SJSA1 (cell line): ENCODE results near the gene TMEM25. TPM values are rescaled to one million over a fixed set of nuclear protein-coding genes. Genes with fewer than 3 reads are reported as not detected.
"Not testable (repeated sequence)": the region's sequence is repeated elsewhere in the genome, so short reads cannot be mapped to it uniquely, and the experiment has no call there.

Experiments used
- DNase-seq, 2 experiments: peaks; one replicate each; pipeline ENCODE4 v3.0.0-alpha.2; 2015 to 2020; ENCODE audit warnings: low spot score in 2 of 2, low read depth in 1 of 2
- H3K27ac ChIP-seq: fragments of 250-450 bp; sonication (Bioruptor Pico); 2 replicates; pipeline ENCODE4 v1.5.1; 2020; ENCODE audit warnings: mild to moderate bottlenecking, moderate library complexity
- H3K27me3 ChIP-seq: fragments of 250-450 bp; sonication (Bioruptor Pico); replicated peaks from 2 replicates; pipeline ENCODE4 v1.5.1; 2020; ENCODE audit warnings: mild to moderate bottlenecking, moderate library complexity
- H3K36me3 ChIP-seq: fragments of 250-450 bp; sonication (Bioruptor Pico); 2 replicates; pipeline ENCODE4 v1.5.1; 2020; ENCODE audit warnings: mild to moderate bottlenecking
- H3K4me1 ChIP-seq: fragments of 250-450 bp; sonication (Bioruptor Pico); replicated peaks from 2 replicates; pipeline ENCODE4 v1.6.1; 2021; ENCODE audit warnings: mild to moderate bottlenecking
- H3K4me3 ChIP-seq: fragments of 250-450 bp; sonication (Bioruptor Pico); 2 replicates; pipeline ENCODE4 v1.5.1; 2020; ENCODE audit warnings: mild to moderate bottlenecking
- H3K9me3 ChIP-seq: fragments of 250-450 bp; sonication (Bioruptor Pico); replicated peaks from 2 replicates; pipeline ENCODE4 v1.5.1; 2020; ENCODE audit warnings: mild to moderate bottlenecking
- total RNA-seq: library from RNA; depleted of rRNA; stranded (reverse); fragments of >200 nt; shearing (Covaris generic); gene quantifications from 2 replicates; pipeline ENCODE4 v1.2.3, GENCODE V29; 2014

Gene TMEM25
- total RNA-seq, 1 experiment from 2014 or later: 2.4 TPM

- Histone ChIP-seq H3K4me3 (no peak overlapping the region), H3K36me3 (no peaks in the 10 kb centered on the region), H3K27ac (peak overlapping the region; percentile 64), H3K9me3 (no peaks in the 10 kb centered on the region), H3K4me1 (peaks cover 20% of the 10 kb centered on the region), H3K27me3 (no peaks in the 10 kb centered on the region)
- DNase-seq: peak in 1 of 2 experiments; percentile 11
These were observed 6.5 kb downstream of the TMEM25 start for GRCh38 chr11:118537409-118537980.

- Histone ChIP-seq H3K36me3 (no peaks in the 10 kb centered on the region), H3K9me3 (no peaks in the 10 kb centered on the region), H3K4me3 (no peak overlapping the region), H3K27me3 (no peaks in the 10 kb centered on the region), H3K4me1 (peaks cover 3% of the 10 kb centered on the region), H3K27ac (no peak overlapping the region)
- no peak for DNase-seq
These were observed 13.1 kb downstream of the TMEM25 start for GRCh38 chr11:118544010-118544646.

GRCh38 chr11:118544647-118545010 lies 13.6 kb downstream of the TMEM25 start:
- H3K27ac ChIP-seq: no peak overlapping the region
- H3K4me1 ChIP-seq: no peaks in the 10 kb centered on the region
- H3K36me3 ChIP-seq: no peaks in the 10 kb centered on the region
- no peak for DNase-seq
- no peaks in the 10 kb centered on the region for H3K27me3 ChIP-seq
- no peak overlapping the region for H3K4me3 ChIP-seq
- H3K9me3 ChIP-seq: no peaks in the 10 kb centered on the region

GRCh38 chr11:118545533-118545932 lies 14.5 kb downstream of the TMEM25 start:
- no peaks in the 10 kb centered on the region for H3K9me3 ChIP-seq
- no peaks in the 10 kb centered on the region for H3K36me3 ChIP-seq
- H3K27ac ChIP-seq: no peak overlapping the region
- H3K4me3 ChIP-seq: no peak overlapping the region
- H3K4me1 ChIP-seq: no peaks in the 10 kb centered on the region
- no peaks in the 10 kb centered on the region for H3K27me3 ChIP-seq
- DNase-seq: no peak

- DNase-seq: no peak
- no peaks in the 10 kb centered on the region for H3K9me3 ChIP-seq
These were observed 16.1 kb downstream of the TMEM25 start for GRCh38 chr11:118547132-118547531.

GRCh38 chr11:118552341-118552740 lies 21.3 kb downstream of the TMEM25 start:
- Histone ChIP-seq H3K36me3 (no peaks in the 10 kb centered on the region), H3K4me1 (no peaks in the 10 kb centered on the region), H3K4me3 (no peak overlapping the region), H3K27me3 (no peaks in the 10 kb centered on the region), H3K27ac (no peak overlapping the region), H3K9me3 (no peaks in the 10 kb centered on the region)
- no peak for DNase-seq

More at GRCh38 chr11:118547132-118547531, 16.1 kb downstream of the TMEM25 start:
- Histone ChIP-seq H3K4me3 (no peak overlapping the region), H3K27ac (no peak overlapping the region), H3K27me3 (no peaks in the 10 kb centered on the region), H3K4me1 (no peaks in the 10 kb centered on the region), H3K36me3 (no peaks in the 10 kb centered on the region)

GRCh38 chr11:118560806-118561205 lies 29.8 kb downstream of the TMEM25 start:
- Histone ChIP-seq H3K36me3 (no peaks in the 10 kb centered on the region), H3K4me3 (no peak overlapping the region), H3K27me3 (no peaks in the 10 kb centered on the region), H3K9me3 (no peaks in the 10 kb centered on the region), H3K4me1 (no peaks in the 10 kb centered on the region; the same call in 1 of the 2 replicates), H3K27ac (no peak overlapping the region)
- DNase-seq: no peak

GRCh38 chr11:118565051-118565450 lies 34.1 kb downstream of the TMEM25 start:
- no peaks in the 10 kb centered on the region; the same call in 1 of the 2 replicates for H3K4me1 ChIP-seq
- no peak overlapping the region for H3K4me3 ChIP-seq
- DNase-seq: no peak
- H3K9me3 ChIP-seq: no peaks in the 10 kb centered on the region
- no peaks in the 10 kb centered on the region for H3K36me3 ChIP-seq
- no peaks in the 10 kb centered on the region for H3K27me3 ChIP-seq
- H3K27ac ChIP-seq: no peak overlapping the region

GRCh38 chr11:118569670-118570069 lies 38.7 kb downstream of the TMEM25 start:
- DNase-seq: no peak
- no peaks in the 10 kb centered on the region for H3K27me3 ChIP-seq
- peaks cover 7% of the 10 kb centered on the region; the same call in 1 of the 2 replicates for H3K4me1 ChIP-seq
- no peak overlapping the region for H3K27ac ChIP-seq
- no peaks in the 10 kb centered on the region for H3K9me3 ChIP-seq
- peaks cover 9% of the 10 kb centered on the region for H3K36me3 ChIP-seq
- no peak overlapping the region for H3K4me3 ChIP-seq

- Histone ChIP-seq H3K4me3 (no peak overlapping the region), H3K27me3 (no peaks in the 10 kb centered on the region), H3K36me3 (peaks cover 9% of the 10 kb centered on the region), H3K9me3 (no peaks in the 10 kb centered on the region), H3K27ac (no peak overlapping the region), H3K4me1 (peaks cover 7% of the 10 kb centered on the region; the same call in 1 of the 2 replicates)
- no peak for DNase-seq
These were observed 39.8 kb downstream of the TMEM25 start for GRCh38 chr11:118570787-118571186.

- DNase-seq: peak in 1 of 2 experiments; percentile 4
- not testable (repeated sequence) for H3K36me3 ChIP-seq, H3K9me3 ChIP-seq, H3K27me3 ChIP-seq, H3K4me1 ChIP-seq
- Histone ChIP-seq H3K27ac (peak overlapping the region; percentile 95), H3K4me3 (peak overlapping the region; percentile 86)
These were observed 40.7 kb downstream of the TMEM25 start for GRCh38 chr11:118571701-118572060.

- peaks cover 7% of the 10 kb centered on the region; the same call in 1 of the 2 replicates for H3K4me1 ChIP-seq
- no peaks in the 10 kb centered on the region for H3K9me3 ChIP-seq
- H3K27ac ChIP-seq: peak within 1 kb of the TSS; percentile 95
- H3K27me3 ChIP-seq: no peaks in the 10 kb centered on the region
- H3K4me3 ChIP-seq: peak within 1 kb of the TSS; percentile 86
- H3K36me3 ChIP-seq: peaks cover 9% of the 10 kb centered on the region
- peak; percentile 62 to 64 for DNase-seq
These were observed 41.3 kb downstream of the TMEM25 start, which contains the start of gene ARCN1 for GRCh38 chr11:118572061-118572980. TSS of gene ARCN1 (plus strand) at chr11:118572409. CDS start at chr11:118572548, 139 bp downstream.

- H3K27ac ChIP-seq: peak overlapping the region; percentile 95
- H3K36me3 ChIP-seq: peaks cover 9% of the 10 kb centered on the region
- DNase-seq: peak in 1 of 2 experiments; percentile 29
- peak overlapping the region; percentile 86 for H3K4me3 ChIP-seq
- no peaks in the 10 kb centered on the region for H3K27me3 ChIP-seq
- H3K9me3 ChIP-seq: no peaks in the 10 kb centered on the region
- H3K4me1 ChIP-seq: peaks cover 7% of the 10 kb centered on the region; the same call in 1 of the 2 replicates
These were observed 42.1 kb downstream of the TMEM25 start for GRCh38 chr11:118572981-118573550.
